ENCODE data around the gene NFATC2.

- TF ChIP-seq CTCF (IDR thresholded peaks at IDR 0.05; ENCODE audit: low read length), result no peak
- no peak for TF ChIP-seq EZH2 (IDR thresholded peaks at IDR 0.05; ENCODE audit: borderline replicate concordance, low read length)
These were observed 90.4 kb downstream of the NFATC2 start for GRCh38 chr20:51452091-51452613.
